Esophagus muscularis mucosa (tissue), 3 donors: ENCODE data around the gene MYO1B.

ENCODE experiments used
- CTCF ChIP-seq, 3 experiments: fragments of 200-600 bp in 2 of 3; fragments of 450-650 bp in 1 of 3; sonication (generic) in 2 of 3; IDR thresholded peaks; one replicate each; pipeline ENCODE4 v1.5.1; 2017 to 2019; ENCODE audit warnings: antibody characterized with exemption in 3 of 3, mild to moderate bottlenecking in 2 of 3, moderate library complexity in 1 of 3
- POLR2A ChIP-seq: fragments of 450-650 bp; IDR thresholded peaks from one replicate; pipeline ENCODE4 v1.6.1; 2017; ENCODE audit warnings: antibody characterized with exemption, moderate library complexity, mild to moderate bottlenecking, low read depth

DNA sequence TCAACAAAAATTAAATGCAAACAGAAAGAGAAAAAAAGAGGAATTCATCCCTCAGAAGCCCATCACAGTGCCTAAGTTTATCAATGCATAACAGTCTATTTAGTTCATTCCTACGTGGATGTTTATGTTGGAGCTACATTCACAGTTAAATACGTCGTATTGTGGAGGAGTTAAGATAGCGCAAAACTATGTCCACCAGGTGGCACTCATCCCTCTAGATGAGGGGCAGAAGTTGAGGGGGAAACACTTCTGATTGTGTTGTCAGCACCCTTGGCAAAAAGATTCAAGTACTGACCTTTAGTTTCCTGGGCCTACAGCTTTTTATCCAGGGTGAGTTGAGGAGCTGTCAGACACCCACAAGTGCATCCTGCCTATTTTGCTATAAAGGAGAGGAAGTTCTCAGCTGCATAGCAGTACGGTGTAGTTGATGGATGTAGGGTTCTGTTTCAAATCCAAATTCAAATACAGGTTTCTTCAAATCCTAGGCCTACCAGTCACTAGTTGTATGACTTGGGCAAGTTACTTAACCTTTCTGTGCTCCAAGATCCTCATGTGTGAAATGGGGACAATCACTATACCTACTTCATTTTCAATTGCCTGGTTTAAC, 26.8 kb upstream of the MYO1B start:
- TF ChIP-seq CTCF (IDR thresholded peaks at IDR 0.05) (peak; percentile 45 to 64 (median 54)), POLR2A (no peak)
